Suprapubic skin (tissue), 4 donors: ENCODE results near the gene ZNF197. TPM values are rescaled to one million over a fixed set of nuclear protein-coding genes. Genes with fewer than 3 reads are reported as not detected.

ENCODE experiments used
- DNase-seq, 2 donors: peaks; one replicate each; pipeline ENCODE4 v3.0.0-alpha.2; 2019; ENCODE audit warnings: low spot score in 2 of 2
- H3K27ac ChIP-seq: fragments of 200-600 bp; sonication (generic); one replicate; pipeline ENCODE4 v1.5.1; 2019
- H3K27me3 ChIP-seq: fragments of 200-600 bp; sonication (generic); one replicate; pipeline ENCODE4 v1.5.1; 2019
- H3K36me3 ChIP-seq: fragments of 200-600 bp; sonication (generic); one replicate; pipeline ENCODE4 v1.5.1; 2019
- H3K4me1 ChIP-seq: fragments of 200-600 bp; sonication (generic); one replicate; pipeline ENCODE4 v1.5.1; 2019
- H3K4me3 ChIP-seq: fragments of 200-600 bp; sonication (generic); one replicate; pipeline ENCODE4 v1.5.1; 2019; ENCODE audit warnings: mild to moderate bottlenecking
- H3K9me3 ChIP-seq: fragments of 200-600 bp; sonication (generic); one replicate; pipeline ENCODE4 v1.5.1; 2019
- EP300 ChIP-seq: sonication (generic); formaldehyde crosslinking; IDR thresholded peaks from one replicate; pipeline ENCODE4 v1.6.1; 2017; ENCODE audit warnings: antibody characterized with exemption
- POLR2A ChIP-seq, 2 donors: fragments of 450-650 bp; IDR thresholded peaks; one replicate each; pipeline ENCODE4 v1.6.1; 2017; ENCODE audit warnings: antibody characterized with exemption in 2 of 2, mild to moderate bottlenecking in 2 of 2, moderate library complexity in 2 of 2
- POLR2AphosphoS5 ChIP-seq, 3 donors: sonication (generic); formaldehyde crosslinking; IDR thresholded peaks; one replicate each; pipeline ENCODE4 v1.6.1; 2017; ENCODE audit warnings: antibody characterized with exemption in 3 of 3
- WGBS: methylation state at CpG from one replicate; pipeline ENCODE4 v1.1.5; 2018; 5-methylcytosine and 5-hydroxymethylcytosine counted together
- total RNA-seq, 4 donors: library from RNA; depleted of rRNA; stranded (reverse); fragments of >200 nt; gene quantifications; one replicate each; pipeline ENCODE4 v1.1.0, GENCODE V29; 2016
- TF ChIP-seq, protein P1 (sequence below), 2 donors: fragments of 200-600 bp in 1 of 2; fragments of 450-650 bp in 1 of 2; sonication (generic) in 1 of 2; IDR thresholded peaks; one replicate each; pipeline ENCODE4 v1.5.1; 2016 to 2019; ENCODE audit warnings: antibody characterized with exemption in 2 of 2, mild to moderate bottlenecking in 1 of 2, moderate library complexity in 1 of 2

ZNF197 gene
- total RNA-seq, 4 donors from 2014 or later: 10.2 to 17.0 (median 14.9) TPM

DNA sequence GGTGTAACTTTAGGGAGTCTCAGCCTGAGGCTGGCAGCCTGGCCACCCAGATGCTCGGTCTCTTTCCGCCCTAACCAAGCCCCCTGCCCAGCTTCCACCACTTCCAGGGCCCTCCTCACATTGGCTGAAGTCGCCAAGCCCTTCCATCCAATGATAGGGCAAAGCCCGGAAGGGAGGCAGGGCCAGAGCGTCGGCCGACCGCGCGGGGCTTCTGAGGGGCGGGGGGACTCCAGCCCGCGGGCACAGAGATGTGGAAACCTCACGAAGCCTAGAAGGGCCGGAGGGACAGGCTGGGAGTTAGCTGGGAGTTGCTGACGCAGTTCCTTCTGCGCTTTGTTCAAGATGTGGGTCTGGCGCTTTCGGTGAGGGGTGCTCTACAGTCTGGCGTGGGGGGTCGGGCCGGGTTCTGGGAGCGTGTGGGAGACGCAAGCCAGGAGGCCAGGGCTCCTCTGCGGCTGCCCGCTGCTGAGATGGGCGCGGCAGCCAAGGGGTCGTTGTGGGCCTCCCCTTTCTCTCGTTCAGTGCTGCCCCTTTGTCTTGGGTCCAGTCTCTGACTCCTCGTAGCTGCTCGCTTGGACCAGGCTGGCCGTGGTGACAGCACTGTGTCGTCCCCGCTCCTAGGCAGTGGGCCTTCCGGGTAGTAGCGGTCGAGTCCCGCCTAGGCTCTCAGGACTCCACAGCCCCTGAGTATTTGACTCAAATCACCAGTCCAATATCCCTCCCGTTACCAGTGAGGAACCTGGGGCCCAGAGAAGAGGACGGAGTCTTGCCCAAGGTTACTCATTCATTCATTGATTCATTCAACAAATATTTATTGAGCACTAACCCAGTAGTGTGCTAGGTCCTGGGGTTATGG is 40.0 kb upstream of the ZNF197 start, which contains the start of gene ZNF660:
ZNF660 (plus strand) TSS at position 319 of the 856 bp plus-strand sequence. CDS start 9,230 bp downstream, outside the sequence.
- peak within 1 kb of the TSS; percentile 67 for H3K4me3 ChIP-seq
- H3K27ac ChIP-seq: peak within 1 kb of the TSS; percentile 78
- 6% methylated on average over 15 of the region's 41 CpGs for WGBS
- H3K36me3 ChIP-seq: peaks cover 12% of the 10 kb centered on the region
- no peaks in the 10 kb centered on the region for H3K9me3 ChIP-seq
- DNase-seq: peak; percentile 66 to 80
- H3K27me3 ChIP-seq: peaks cover 20% of the 10 kb centered on the region
- peaks cover 12% of the 10 kb centered on the region for H3K4me1 ChIP-seq
- no peak for TF ChIP-seq EP300
- no peak for TF ChIP-seq POLR2A (IDR thresholded peaks at IDR 0.05)
- TF ChIP-seq, protein P1, sequence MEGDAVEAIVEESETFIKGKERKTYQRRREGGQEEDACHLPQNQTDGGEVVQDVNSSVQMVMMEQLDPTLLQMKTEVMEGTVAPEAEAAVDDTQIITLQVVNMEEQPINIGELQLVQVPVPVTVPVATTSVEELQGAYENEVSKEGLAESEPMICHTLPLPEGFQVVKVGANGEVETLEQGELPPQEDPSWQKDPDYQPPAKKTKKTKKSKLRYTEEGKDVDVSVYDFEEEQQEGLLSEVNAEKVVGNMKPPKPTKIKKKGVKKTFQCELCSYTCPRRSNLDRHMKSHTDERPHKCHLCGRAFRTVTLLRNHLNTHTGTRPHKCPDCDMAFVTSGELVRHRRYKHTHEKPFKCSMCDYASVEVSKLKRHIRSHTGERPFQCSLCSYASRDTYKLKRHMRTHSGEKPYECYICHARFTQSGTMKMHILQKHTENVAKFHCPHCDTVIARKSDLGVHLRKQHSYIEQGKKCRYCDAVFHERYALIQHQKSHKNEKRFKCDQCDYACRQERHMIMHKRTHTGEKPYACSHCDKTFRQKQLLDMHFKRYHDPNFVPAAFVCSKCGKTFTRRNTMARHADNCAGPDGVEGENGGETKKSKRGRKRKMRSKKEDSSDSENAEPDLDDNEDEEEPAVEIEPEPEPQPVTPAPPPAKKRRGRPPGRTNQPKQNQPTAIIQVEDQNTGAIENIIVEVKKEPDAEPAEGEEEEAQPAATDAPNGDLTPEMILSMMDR (IDR thresholded peaks at IDR 0.05): no peak
- TF ChIP-seq POLR2AphosphoS5 (IDR thresholded peaks at IDR 0.05): no peak

DNA sequence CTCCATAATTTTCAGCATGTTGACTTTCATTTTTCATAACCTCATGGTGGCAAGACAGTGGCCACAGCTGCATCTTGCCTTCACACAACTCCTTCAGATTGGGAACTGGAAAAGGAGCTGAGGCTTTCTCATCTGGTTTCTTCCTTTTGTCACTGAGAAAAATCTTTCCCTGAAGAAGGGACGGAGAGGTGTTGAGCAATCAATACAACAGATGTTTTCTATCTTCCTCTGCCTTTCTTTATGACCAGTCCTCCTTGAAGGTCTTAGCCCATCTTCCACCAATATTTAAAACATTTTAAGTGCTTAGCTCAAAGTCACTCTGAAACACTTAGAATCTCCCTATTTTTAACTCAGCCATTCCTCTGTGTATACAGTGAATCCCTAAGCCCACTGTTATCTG is 28.2 kb upstream of the ZNF197 start:
- Histone ChIP-seq H3K27me3 (no peaks in the 10 kb centered on the region), H3K4me3 (no peak overlapping the region), H3K27ac (no peak overlapping the region), H3K36me3 (peaks cover 15% of the 10 kb centered on the region), H3K4me1 (no peaks in the 10 kb centered on the region), H3K9me3 (peaks cover 25% of the 10 kb centered on the region)
- TF ChIP-seq EP300 (no peak), POLR2A (IDR thresholded peaks at IDR 0.05) (no peak), POLR2AphosphoS5 (IDR thresholded peaks at IDR 0.05) (no peak)
- TF ChIP-seq, protein P1 (IDR thresholded peaks at IDR 0.05): no peak
- 73% methylated on average over 1 of the region's 1 CpG for WGBS
- DNase-seq: no peak

DNA sequence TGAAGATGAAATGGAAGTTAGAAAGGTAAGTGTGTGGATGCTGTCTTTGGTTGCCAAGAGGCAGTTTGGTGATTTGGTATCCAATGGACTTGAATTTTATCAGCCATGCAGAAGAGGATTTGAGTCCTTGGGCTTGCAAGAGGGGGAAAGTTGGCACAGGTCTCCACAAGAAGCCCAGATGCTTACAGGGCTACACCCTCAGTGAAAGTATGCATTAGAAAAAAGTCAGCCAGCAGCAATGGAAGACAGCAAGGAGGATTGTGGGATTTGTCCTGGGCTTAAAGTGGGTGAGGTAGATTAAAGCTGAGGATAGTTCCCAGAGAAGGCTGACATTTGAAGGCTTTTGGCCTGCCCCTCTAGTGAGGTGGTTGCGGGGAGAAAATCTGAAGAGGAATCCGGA is 23.1 kb upstream of the ZNF197 start:
- H3K27me3 ChIP-seq: no peaks in the 10 kb centered on the region
- no peaks in the 10 kb centered on the region for H3K4me1 ChIP-seq
- 95% methylated on average over 2 of the region's 2 CpGs for WGBS
- TF ChIP-seq EP300: no peak
- TF ChIP-seq POLR2A (IDR thresholded peaks at IDR 0.05): no peak
- no peak for TF ChIP-seq POLR2AphosphoS5 (IDR thresholded peaks at IDR 0.05)
- TF ChIP-seq, protein P1 (IDR thresholded peaks at IDR 0.05): no peak
- H3K4me3 ChIP-seq: no peak overlapping the region
- H3K27ac ChIP-seq: no peak overlapping the region
- H3K36me3 ChIP-seq: no peaks in the 10 kb centered on the region
- no peak for DNase-seq
- peaks cover 6% of the 10 kb centered on the region for H3K9me3 ChIP-seq

DNA sequence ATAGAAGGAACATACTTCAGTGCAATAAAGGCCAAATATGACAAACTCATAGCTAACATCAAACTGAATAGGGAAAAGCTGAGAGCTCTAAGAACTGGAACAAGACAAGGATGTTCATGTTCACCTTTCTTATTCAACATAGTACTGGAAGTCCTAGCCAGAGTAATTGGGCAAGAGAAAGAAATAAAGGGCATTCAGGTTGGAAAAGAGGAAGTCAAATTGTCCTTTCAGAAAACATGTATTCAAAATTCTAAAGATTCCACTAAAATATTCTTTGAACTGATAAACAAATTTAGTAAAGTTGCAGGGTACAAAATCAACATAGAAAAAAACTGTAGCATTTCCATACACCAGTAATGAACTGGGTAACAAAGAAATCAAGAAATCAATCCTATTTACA is 12.2 kb upstream of the ZNF197 start:
- H3K4me1 ChIP-seq: no peaks in the 10 kb centered on the region
- H3K27me3 ChIP-seq: no peaks in the 10 kb centered on the region
- DNase-seq: no peak
- H3K36me3 ChIP-seq: no peaks in the 10 kb centered on the region
- TF ChIP-seq, protein P1 (IDR thresholded peaks at IDR 0.05): no peak
- TF ChIP-seq POLR2AphosphoS5 (IDR thresholded peaks at IDR 0.05): no peak
- no peak overlapping the region for H3K4me3 ChIP-seq
- no peak overlapping the region for H3K27ac ChIP-seq
- H3K9me3 ChIP-seq: no peaks in the 10 kb centered on the region

DNA sequence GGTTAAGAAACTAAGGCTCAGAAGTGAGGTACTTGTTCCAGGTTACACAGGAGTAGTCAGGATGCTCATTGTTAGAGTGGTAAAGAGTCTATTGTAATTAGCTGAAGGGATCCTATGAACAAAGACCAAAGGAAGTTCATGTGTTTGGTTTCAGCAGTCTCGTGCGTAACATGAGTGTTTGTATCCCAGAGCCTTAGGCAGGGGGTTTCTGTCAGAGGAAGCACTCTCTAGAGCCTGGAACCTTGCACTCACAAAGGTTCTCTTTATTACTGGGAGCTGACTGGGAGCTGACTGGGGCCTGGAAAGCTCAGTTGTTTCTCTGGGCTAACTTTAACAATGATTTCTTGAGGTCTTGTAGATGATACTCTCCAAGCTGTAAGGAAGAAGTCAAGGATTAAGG is 3.9 kb downstream of the ZNF197 start:
- peaks cover 49% of the 10 kb centered on the region for H3K36me3 ChIP-seq
- peaks cover 25% of the 10 kb centered on the region for H3K4me1 ChIP-seq
- no peak for DNase-seq
- H3K27ac ChIP-seq: no peak overlapping the region
- TF ChIP-seq, protein P1 (IDR thresholded peaks at IDR 0.05): no peak
- TF ChIP-seq POLR2A (IDR thresholded peaks at IDR 0.05) (no peak), EP300 (no peak), POLR2AphosphoS5 (IDR thresholded peaks at IDR 0.05) (no peak)
- H3K27me3 ChIP-seq: no peaks in the 10 kb centered on the region
- 79% methylated on average over 2 of the region's 2 CpGs for WGBS
- no peaks in the 10 kb centered on the region for H3K9me3 ChIP-seq
- H3K4me3 ChIP-seq: no peak overlapping the region
